Raji (cell line): Measurements from ENCODE around the gene HADH.

Experiments used
- POLR2A ChIP-seq: IDR thresholded peaks from 2 replicates; pipeline ENCODE4 v1.6.1; 2011; ENCODE audit warnings: low read depth, low read length, control low read depth; ENCODE audit not compliant: insufficient read depth

Gene HADH

DNA sequence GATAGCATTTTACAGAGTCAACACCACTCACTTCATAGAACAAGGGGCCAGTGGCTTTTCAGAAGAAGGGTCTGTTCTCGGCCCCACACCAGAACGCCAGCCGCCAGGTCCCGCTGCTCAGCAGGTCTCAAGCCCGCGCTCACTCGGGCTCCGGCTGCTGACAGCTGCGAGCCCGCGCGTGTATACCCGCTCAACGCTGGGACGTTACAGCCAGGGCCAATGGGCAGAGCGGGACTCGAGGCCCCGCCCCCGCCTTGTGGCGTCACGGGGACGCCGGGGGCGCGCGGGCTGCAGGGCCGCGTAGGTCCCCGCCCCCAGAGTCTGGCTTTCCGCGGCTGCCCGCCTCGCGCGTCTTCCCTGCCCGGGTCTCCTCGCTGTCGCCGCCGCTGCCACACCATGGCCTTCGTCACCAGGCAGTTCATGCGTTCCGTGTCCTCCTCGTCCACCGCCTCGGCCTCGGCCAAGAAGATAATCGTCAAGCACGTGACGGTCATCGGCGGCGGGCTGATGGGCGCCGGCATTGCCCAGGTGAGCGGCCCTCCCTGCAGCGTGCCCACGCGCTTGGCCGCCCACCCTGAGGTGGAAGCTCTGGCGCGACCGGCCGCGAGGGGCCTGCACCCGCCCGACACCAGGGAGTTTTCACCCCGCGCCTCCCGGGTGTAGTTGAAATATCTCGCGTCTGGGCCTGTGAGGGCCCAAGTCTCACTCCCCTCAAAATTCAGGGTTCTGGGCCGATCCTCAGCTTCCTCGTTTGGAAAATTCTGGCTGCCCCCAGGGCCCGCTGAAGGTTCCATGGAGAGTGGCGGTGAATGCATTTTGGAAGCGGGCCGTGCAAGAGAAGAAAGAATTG lies at the start of gene HADH:
HADH (plus strand) TSS at position 353 of the 850 bp plus-strand sequence; CDS start at position 397, 44 bp downstream.
- TF ChIP-seq POLR2A = peak; percentile 91

DNA sequence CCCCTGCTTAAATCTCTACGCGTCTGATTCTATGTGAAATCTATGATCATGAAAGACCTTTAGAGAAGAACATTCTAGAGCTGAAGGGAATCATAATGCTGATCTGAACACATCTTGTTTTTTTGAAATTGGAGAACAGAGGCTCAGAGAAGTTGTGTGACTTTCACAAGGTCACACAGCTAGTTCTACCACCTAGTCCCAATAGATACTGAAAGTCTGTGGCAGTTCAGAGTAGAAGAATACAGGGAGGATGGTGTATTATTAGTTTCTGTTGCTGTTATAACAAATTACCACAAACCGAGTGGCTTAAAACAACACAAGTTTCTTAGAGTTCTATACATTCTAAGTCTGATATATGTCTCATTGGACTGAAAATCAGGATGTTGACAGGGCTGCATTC lies 43.9 kb upstream of the HADH start:
- no peak for TF ChIP-seq POLR2A

DNA sequence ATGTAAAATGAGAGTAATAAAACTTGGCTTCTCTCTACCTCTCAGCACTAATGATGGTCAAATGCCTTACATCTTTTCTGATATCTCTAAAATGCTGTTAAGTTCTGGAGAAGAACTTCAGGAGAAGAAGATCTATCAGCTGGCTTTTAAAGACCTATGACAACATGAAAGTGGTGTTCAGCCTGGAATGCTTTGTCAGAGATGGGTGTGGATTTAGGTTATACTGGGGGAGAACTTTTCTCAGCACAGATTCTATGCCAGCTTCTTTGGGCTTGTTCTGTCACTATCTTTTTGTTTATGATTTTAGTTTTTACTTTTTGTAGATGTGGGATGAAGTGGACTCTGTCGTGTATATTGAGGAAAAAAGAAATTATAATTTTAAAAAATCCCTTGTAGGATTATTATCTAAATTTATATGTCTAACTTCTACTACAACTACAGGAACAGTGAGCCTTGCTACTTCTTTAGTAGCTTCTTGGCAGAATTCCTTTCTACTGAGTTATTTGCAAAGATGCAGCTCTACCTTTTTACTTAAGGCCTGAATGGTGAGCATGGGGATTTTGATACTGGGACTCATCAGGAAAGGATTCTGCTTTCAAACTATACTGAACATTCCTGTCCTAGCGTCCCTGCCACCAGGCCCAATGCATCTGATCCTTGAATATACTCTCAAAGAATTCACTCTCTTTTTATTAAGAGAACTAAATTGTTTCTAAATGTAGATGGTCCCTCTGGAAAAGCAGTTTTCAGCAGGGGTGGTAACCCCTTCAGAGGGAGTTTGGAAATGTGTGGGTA lies 38.7 kb upstream of the HADH start:
- no peak for TF ChIP-seq POLR2A

DNA sequence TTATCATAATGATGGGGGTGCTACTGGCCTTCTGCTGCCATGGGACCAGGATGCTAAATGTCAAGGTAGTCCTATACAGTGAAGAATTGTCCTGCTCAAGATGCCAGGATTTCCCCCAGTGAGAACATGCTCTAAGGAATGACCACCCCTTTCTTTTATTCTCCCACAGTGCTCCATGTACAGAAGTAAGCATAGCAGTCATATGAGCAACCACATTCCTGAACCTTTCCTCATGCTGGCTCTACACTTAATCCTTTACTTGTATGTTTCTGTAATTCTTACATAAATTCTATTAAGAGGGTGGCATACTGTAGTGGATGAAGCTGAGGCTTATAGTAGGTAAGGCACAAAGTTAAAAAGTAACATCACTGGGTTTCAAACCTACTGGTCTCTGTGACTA lies 38.1 kb upstream of the HADH start:
- no peak for TF ChIP-seq POLR2A

DNA sequence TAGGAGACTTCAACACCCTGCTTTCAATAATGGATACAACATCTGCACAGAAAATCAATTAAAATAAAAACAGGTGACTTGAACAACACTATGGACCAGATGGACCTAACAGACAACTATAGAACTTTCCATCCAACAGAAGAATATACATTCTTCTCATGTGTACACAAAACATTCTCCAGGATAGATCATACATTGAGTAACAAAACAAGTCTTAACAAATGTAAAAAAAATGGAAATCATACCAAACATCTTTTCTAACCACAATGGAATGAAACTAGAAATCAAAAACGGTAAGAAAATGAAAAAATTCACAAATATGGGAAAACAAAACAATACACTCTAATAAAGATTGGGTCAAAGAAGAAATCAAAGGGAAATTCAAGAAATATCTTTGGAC lies 33.7 kb upstream of the HADH start:
- TF ChIP-seq POLR2A = no peak

DNA sequence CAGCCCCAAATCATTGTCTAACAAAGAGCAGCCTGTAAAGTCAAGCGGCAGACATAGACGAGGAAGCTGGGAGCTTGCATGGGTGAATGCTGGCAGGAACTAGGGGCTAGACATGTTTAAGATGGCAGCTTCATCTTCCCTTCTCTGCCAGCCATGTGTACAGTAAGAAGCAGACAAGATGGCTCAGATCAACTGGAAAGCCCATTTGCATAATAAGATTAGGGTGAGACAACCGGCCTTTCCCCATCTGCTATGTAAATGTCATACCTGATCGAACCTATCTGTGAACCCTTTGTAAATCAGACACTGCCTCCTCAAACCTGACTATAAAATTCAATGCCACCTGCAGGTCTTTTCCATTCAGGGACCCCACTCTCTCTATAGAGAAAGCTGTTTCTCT lies 22.8 kb upstream of the HADH start:
- TF ChIP-seq POLR2A = no peak

DNA sequence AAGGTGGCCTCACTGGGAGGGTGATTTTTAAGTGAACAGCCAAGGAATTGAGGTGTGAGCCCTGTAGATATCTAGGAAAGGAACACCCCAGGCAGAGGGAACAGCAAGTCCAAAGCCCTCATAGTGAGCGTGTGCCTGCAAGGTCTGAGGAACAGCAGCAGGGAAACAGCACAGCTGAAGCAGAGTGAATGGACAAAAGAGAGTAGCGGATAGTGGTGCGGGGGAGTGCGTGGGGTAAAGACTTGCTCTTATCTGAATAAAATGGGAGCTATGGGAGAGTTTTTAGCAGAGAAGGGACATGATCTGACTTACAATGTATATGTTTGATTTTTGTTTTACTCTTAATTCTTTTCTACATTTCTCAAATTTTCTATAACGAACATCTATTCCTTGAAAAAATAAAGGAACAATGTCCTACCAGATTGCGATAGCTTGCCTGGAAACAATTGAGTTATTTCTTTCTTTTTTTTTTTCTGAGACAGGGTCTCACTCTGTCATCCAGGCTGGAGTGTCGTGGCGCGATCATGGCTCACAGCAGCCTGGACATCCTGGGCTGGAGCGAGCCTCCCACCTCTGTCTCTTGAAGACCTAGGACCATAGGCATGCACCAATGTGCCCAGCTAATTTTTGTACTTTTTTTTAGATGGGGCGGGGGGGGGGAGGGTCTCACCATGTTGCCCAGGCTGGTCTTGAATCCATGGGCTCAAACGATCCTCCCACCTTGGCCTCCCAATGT lies 19.5 kb upstream of the HADH start:
- no peak for TF ChIP-seq POLR2A

DNA sequence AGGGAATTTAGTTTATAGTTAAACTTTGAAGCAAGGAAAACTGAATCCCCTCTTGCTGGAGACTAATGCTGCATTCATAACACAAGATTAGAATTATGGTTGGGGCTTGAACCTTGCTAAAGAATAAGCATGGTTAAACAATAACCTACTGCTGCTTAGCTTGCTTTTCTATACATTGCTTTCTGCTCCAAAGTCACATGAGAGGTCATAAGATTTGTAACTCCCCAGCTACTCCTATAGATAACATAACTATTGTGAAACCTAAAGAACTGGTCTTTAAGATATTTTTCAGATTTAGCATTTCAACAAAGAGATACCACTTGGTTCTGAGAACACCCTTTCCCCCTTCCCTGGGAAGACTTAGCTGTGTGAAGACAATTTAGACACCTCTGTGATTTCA lies 17.1 kb upstream of the HADH start:
- no peak for TF ChIP-seq POLR2A

DNA sequence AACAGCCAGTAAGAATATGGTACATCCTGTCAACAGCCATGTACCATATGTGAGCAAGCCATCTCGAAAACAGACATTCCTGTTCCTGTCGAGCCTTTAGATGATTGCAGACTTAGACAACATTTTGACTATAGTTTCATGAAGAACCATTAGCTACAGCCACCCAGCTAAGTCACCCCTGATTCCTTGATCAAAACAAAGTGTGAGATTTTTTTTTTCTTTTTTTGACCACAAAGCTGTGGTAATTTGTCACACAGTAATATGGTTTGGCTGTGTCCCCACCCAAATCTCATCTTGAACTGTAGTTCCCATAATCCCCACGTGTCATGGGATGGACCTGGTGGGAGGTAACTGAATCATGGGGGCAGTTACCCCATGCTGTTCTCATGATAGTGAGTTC lies 15.2 kb upstream of the HADH start:
- TF ChIP-seq POLR2A = no peak

DNA sequence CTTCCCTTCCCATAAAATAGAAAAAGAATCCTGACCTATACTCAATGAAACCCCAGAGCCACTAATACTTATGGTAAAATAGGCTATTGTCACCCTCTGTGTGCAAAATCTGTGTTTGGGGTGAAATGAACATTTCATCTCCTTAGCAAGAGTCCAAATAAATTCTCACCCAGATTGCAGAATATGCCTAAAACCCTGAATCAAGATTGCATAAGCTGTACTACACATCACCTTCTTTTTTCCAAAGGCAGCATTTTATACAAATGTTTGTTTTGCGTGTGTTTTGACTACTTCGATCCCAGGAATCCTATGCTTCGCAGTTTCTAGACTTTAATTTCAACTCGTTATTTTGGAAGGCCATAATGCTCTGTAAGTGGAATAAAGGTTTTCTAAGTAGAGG lies 12.2 kb upstream of the HADH start:
- TF ChIP-seq POLR2A = no peak

DNA sequence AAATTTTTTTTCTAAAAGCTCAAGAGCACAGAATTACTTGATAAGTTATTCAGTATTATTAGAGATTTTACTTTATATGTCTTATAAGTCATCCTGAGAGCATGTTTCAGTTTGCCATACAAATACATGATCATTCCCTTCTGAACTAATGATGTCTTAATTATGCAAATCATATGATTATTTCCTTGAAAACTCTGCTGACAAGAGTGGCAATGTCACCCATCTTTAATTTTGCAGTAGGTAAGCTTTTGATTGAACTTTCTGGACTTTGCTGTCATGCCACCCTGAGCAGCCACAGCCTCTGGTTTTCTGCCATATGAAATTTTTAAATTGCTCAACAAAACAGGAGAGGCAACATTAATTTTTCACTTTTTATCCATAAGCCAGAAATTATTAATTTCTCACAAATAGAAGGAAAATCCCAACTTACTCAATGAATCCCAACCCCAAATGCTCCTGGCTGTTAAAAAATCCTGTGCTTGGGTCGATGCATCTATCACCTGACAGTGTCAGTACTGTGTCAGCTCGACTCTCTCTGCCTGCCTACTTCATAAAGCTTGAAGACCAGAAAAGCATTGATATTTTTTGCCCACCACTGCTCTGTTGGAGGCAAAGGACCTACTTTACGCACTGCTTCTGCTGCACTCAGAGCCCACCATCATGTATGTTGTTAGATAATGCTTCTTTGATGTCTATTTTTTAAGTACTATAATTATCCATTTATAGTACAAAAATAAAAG lies 11.6 kb upstream of the HADH start:
- no peak for TF ChIP-seq POLR2A

DNA sequence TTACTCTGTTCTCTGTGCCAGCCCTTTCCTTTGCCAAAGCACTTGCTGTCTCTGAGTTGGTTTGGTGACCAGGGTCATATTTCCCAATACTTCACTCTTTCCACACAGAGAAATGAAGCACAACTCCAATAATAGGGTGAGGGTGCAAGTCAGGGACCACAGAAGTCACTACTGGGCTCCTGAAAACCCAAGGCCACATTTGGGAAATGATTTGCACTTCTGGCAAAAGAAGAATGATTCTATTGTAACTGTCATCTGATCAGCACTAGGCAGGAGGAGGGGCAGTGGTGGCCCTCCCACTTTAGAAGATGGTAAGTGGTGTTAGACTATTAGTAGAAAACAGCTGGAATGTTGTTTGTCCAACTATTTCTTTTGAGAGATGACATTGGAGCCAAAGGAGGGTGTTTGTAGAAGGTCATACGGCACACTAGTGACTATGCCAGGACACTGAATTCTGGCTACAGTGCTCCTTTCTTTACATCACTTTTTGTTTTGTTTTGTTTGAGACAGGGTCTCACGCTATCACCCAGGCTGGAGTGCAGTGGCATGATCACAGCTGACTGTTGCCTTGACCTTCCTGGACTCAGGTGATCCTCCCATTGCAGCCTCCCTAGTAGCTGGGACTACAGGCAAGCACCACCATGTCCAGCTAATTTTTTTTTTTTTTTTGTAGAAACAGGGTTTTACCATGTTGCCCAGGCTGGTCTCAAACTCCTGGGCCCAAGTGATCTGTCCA lies 10.8 kb upstream of the HADH start:
- no peak for TF ChIP-seq POLR2A

DNA sequence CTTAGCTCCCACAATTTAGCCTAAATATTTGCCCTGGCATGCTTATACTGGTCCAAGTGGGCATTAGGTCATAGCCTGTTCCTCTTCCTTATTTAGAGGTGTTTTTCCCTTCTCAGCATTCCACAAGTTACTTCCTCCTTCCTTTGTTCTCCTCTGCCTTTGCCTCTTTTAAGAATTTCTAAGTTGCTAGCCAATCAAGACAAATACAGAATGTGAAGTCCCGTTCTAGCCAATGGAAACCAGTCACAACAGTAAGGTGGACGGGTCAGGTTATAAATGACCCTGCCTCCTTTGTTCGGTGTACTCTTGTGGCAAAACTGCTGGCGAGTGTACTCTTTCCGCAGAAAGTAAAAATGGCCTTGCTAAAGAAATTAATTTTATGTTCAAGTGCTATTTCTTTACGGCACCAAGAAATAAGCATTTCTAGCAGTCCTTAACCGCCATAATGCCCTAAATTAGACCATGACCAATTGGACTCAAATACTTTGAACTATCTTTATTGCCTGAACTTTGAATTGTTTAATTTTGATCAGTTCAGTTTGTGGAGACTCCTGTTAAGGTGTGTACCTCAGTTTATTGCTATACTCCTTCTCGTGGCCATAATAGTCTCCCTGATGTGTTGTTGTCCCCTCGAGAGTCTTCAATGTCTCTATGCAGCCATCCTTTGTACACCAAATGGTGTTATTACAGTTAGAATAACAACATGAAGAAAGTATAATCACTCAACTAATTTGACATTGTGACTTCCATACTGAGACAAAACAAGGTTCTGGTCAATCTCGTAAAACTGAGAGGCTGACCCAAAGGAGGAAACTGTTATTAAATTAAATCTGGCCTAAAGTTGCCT lies 1.6 kb upstream of the HADH start:
- no peak for TF ChIP-seq POLR2A

DNA sequence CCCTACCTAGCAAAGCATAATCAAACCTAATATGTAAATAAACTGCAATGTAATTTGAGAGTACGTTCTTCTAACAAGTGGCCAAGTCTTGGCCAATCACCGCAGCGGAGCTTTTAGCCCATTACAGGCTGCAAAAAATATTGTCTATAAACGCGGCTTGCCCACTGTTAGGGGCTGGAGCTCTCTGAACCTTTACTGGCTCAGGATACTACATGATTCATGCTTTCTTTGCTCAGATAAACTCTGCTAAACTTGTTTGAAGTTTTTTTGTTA lies 990 bp upstream of the HADH start:
- TF ChIP-seq POLR2A = no peak
